HL-60 (cell line): Measurements from ENCODE around the gene ZSCAN29.

Experiments
- GABPA ChIP-seq: IDR thresholded peaks from 2 replicates; pipeline ENCODE4 v1.6.1; 2012; ENCODE audit warnings: low read depth
- POLR2AphosphoS5 ChIP-seq: IDR thresholded peaks from 2 replicates; pipeline ENCODE4 v1.6.1; 2012; ENCODE audit warnings: low read depth
- REST ChIP-seq: IDR thresholded peaks from 2 replicates; pipeline ENCODE4 v1.6.1; 2012; ENCODE audit warnings: low read depth; ENCODE audit not compliant: insufficient replicate concordance
- SPI1 ChIP-seq: IDR thresholded peaks from 2 replicates; pipeline ENCODE4 v1.6.1; 2012; ENCODE audit warnings: low read depth, mild to moderate bottlenecking, borderline replicate concordance
- TF ChIP-seq, protein P1 (sequence below): IDR thresholded peaks from one replicate; pipeline ENCODE4 v1.5.1; 2011; ENCODE audit warnings: low read length, control low read depth, inconsistent platforms; ENCODE audit not compliant: insufficient read depth

DNA sequence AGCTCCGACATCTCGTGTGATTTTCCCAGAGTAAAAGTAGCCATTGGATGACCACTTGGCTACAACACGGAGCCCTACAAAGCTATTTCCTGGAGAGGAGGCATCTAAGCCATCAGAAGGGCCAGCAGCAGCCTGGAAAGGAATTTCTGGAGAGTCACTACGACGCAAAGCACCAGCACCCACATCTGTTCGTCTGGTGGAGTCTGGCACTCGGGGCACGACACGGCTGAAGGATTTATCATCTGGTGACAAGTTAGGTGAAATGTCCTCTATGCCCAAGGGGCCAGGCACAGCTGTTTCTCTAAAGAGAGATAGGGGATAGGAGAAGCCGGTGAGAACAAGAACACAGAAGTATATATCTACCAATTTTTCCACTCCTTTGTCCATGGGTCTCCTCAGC is 49.6 kb upstream of the ZSCAN29 start:
- TF ChIP-seq POLR2AphosphoS5 = no peak
- TF ChIP-seq, protein P1, sequence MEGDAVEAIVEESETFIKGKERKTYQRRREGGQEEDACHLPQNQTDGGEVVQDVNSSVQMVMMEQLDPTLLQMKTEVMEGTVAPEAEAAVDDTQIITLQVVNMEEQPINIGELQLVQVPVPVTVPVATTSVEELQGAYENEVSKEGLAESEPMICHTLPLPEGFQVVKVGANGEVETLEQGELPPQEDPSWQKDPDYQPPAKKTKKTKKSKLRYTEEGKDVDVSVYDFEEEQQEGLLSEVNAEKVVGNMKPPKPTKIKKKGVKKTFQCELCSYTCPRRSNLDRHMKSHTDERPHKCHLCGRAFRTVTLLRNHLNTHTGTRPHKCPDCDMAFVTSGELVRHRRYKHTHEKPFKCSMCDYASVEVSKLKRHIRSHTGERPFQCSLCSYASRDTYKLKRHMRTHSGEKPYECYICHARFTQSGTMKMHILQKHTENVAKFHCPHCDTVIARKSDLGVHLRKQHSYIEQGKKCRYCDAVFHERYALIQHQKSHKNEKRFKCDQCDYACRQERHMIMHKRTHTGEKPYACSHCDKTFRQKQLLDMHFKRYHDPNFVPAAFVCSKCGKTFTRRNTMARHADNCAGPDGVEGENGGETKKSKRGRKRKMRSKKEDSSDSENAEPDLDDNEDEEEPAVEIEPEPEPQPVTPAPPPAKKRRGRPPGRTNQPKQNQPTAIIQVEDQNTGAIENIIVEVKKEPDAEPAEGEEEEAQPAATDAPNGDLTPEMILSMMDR = no peak
- TF ChIP-seq SPI1 = no peak
- TF ChIP-seq REST = no peak
- no peak for TF ChIP-seq GABPA
